ENCODE data around the gene SLC25A38. TPM values are rescaled to one million over a fixed set of nuclear protein-coding genes. Genes with fewer than 3 reads are reported as not detected.

SLC25A38 gene
- total RNA-seq, 1 experiment from 2014 or later, result 26.7 TPM

DNA sequence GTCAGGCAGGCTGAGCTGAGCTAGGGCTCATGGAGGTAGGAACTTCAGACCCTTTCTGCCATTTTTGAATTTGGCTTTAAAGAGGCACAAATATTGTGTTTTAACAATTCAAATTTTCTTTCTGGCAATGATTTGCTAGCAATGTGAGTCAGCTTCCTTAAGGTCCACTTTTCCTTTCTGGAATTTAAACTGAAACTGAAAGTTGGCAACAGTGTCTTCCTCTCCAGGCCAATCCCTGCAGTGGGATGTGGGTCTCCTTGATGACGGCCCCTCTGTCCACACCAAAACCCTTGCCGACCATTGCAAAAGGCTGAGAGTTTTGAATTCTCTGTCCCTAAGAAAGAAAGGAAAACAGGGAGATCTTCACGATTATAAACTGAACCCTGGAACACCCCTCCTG lies 50.5 kb downstream of the SLC25A38 start:
- ATAC-seq, result no peak
- no TSS peak for BruUV-seq (replicated peaks)
- H3K4me1 ChIP-seq (ENCODE audit: control insufficient read depth in 1 of 2, insufficient read depth in 2 of 2, low read length in 2 of 2), result peaks cover 0 to 19% of the 10 kb centered on the region in 2 experiments; a peak in 1 of 4 replicates
- ChIA-PET CTCF (no interaction called here), POLR2A (no interaction called here), RAD21 (ENCODE audit: low non-redundant PET in 1 of 2, low total read pairs in 2 of 2, uncharacterized antibody in 2 of 2, unreplicated experiment in 2 of 2) (no interaction called here)
- no peaks in the 10 kb centered on the region for H3K9me3 ChIP-seq (ENCODE audit: control insufficient read depth in 1 of 2, insufficient read depth in 1 of 2, low read depth in 1 of 2, low read length in 2 of 2)
- no peak overlapping the region for H2AFZ ChIP-seq (ENCODE audit: low read depth, low read length, poor library complexity, severe bottlenecking)
- TF ChIP-seq SP1 (IDR thresholded peaks at IDR 0.05; ENCODE audit: low read depth) (no peak), ELF1 (IDR thresholded peaks at IDR 0.05; ENCODE audit: borderline replicate concordance, low read depth) (no peak), ATF3 (IDR thresholded peaks at IDR 0.05) (no peak), CTCF (IDR thresholded peaks at IDR 0.05 in 2 of 3, conservative IDR thresholded peaks at IDR 0.05 in 1 of 3; ENCODE audit: borderline replicate concordance in 1 of 3, insufficient read depth in 1 of 3, low read depth in 2 of 3, low read length in 2 of 3) (no peak), POLR2A (IDR thresholded peaks at IDR 0.05; ENCODE audit: borderline replicate concordance, extremely low read depth, insufficient read depth, insufficient read length) (no peak), ZNF274 (IDR thresholded peaks at IDR 0.05; ENCODE audit: low read depth, low read length) (no peak), EZH2 (IDR thresholded peaks at IDR 0.05) (no peak)
- TF ChIP-seq, protein P1, sequence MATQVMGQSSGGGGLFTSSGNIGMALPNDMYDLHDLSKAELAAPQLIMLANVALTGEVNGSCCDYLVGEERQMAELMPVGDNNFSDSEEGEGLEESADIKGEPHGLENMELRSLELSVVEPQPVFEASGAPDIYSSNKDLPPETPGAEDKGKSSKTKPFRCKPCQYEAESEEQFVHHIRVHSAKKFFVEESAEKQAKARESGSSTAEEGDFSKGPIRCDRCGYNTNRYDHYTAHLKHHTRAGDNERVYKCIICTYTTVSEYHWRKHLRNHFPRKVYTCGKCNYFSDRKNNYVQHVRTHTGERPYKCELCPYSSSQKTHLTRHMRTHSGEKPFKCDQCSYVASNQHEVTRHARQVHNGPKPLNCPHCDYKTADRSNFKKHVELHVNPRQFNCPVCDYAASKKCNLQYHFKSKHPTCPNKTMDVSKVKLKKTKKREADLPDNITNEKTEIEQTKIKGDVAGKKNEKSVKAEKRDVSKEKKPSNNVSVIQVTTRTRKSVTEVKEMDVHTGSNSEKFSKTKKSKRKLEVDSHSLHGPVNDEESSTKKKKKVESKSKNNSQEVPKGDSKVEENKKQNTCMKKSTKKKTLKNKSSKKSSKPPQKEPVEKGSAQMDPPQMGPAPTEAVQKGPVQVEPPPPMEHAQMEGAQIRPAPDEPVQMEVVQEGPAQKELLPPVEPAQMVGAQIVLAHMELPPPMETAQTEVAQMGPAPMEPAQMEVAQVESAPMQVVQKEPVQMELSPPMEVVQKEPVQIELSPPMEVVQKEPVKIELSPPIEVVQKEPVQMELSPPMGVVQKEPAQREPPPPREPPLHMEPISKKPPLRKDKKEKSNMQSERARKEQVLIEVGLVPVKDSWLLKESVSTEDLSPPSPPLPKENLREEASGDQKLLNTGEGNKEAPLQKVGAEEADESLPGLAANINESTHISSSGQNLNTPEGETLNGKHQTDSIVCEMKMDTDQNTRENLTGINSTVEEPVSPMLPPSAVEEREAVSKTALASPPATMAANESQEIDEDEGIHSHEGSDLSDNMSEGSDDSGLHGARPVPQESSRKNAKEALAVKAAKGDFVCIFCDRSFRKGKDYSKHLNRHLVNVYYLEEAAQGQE (IDR thresholded peaks at IDR 0.05; ENCODE audit: low read depth), result no peak
- intact Hi-C loops (cut with micrococcal nuclease), result no loop called here
- no peaks in the 10 kb centered on the region for H3K27me3 ChIP-seq (ENCODE audit: insufficient read depth, low read length)
- no peaks in the 10 kb centered on the region for H3K36me3 ChIP-seq (ENCODE audit: control insufficient read depth in 1 of 2, insufficient read depth in 2 of 2, low read length in 2 of 2)
- H3K9me2 ChIP-seq (ENCODE audit: insufficient read depth), result no peaks in the 10 kb centered on the region
- H3K9ac ChIP-seq (ENCODE audit: low read length), result no peak overlapping the region
- H3K27ac ChIP-seq (ENCODE audit: low read depth, low read length), result no peak overlapping the region
- no peak overlapping the region for H3K4me3 ChIP-seq (replicated peaks in 1 of 2; ENCODE audit: low read depth in 1 of 2, low read length in 2 of 2)
- no peak overlapping the region for H3K4me2 ChIP-seq (ENCODE audit: low read length)
- H3K79me2 ChIP-seq (ENCODE audit: insufficient read depth, low read length), result no peaks in the 10 kb centered on the region
- no peaks in the 10 kb centered on the region for H4K20me1 ChIP-seq (ENCODE audit: insufficient read depth)
- no peak for DNase-seq (ENCODE audit: low read depth, low spot score)

Data from HCT116 (cell line).